B cell (primary cell): ENCODE data around the gene CSNK2B. TPM values are rescaled to one million over a fixed set of nuclear protein-coding genes. Genes with fewer than 3 reads are reported as not detected.

Experiments used
- ATAC-seq: fragments of 200-7000 bp; cut with Tn5 transposase; one replicate; pipeline ENCODE4 v1.10.0; 2021; ENCODE audit warnings: low read depth, mild to moderate bottlenecking, moderate number of reproducible peaks, moderate library complexity
- CTCF ChIA-PET: fragments of 350-600 bp; sonication (Branson Sonifier 250); formaldehyde crosslinking; loops from one replicate; lab custom pipeline; 2021; ENCODE audit warnings: antibody characterized with exemption, inconsistent platforms; lab: Charles Lee
- POLR2A ChIA-PET: fragments of 350-600 bp; sonication (Branson Sonifier 250); formaldehyde crosslinking; loops from one replicate; lab custom pipeline; 2021; ENCODE audit warnings: antibody characterized with exemption; lab: Charles Lee
- DNase-seq: peaks from one replicate; pipeline ENCODE4 v3.0.0; 2013
- H2AFZ ChIP-seq: 2 replicates; pipeline ENCODE4 v1.6.1; 2012; ENCODE audit warnings: mild to moderate bottlenecking, low read depth, low read length; ENCODE audit not compliant: insufficient read depth, poor library complexity, severe bottlenecking
- H3K27ac ChIP-seq, 2 donors: 1 replicate in 1 of 2; 2 replicates in 1 of 2; pipeline ENCODE4 v1.5.1; 2012 to 2013; ENCODE audit warnings: low read length in 2 of 2, mild to moderate bottlenecking in 2 of 2, moderate library complexity in 1 of 2
- H3K27me3 ChIP-seq, 4 experiments: fragments of 200-600 bp in 1 of 4; sonication (generic) in 1 of 4; replicated peaks in 1 of 4; 1 replicate in 2 of 4; 2 replicates in 2 of 4; pipeline versions ENCODE4 v1.6.1 to v1.7.0; 2013 to 2016; ENCODE audit warnings: low read length in 3 of 4, mild to moderate bottlenecking in 2 of 4, mixed read lengths in 1 of 4, moderate library complexity in 1 of 4; ENCODE audit not compliant: insufficient read depth in 4 of 4, control insufficient read depth in 3 of 4; ENCODE audit errors: control extremely low read depth in 1 of 4
- H3K36me3 ChIP-seq, 2 experiments: replicated peaks in 1 of 2; 1 replicate in 1 of 2; 2 replicates in 1 of 2; pipeline versions ENCODE4 v1.6.1 to v1.7.1; 2013; ENCODE audit warnings: low read length in 1 of 2; ENCODE audit not compliant: insufficient read depth in 2 of 2, control insufficient read depth in 1 of 2; ENCODE audit errors: control extremely low read depth in 1 of 2, extremely low read depth in 1 of 2
- H3K4me1 ChIP-seq, 2 donors: fragments of 200-600 bp in 1 of 2; sonication (generic) in 1 of 2; 1 replicate in 1 of 2; 2 replicates in 1 of 2; pipeline versions ENCODE4 v1.5.1 to v1.6.1; 2013 to 2017; ENCODE audit warnings: low read length in 2 of 2; ENCODE audit not compliant: control insufficient read depth in 2 of 2, insufficient read depth in 2 of 2
- H3K4me2 ChIP-seq: replicated peaks from 2 replicates; pipeline ENCODE3; 2012; ENCODE audit warnings: mild to moderate bottlenecking, low read depth, low read length; ENCODE audit not compliant: poor library complexity, severe bottlenecking
- H3K4me3 ChIP-seq, 5 experiments: fragments of 200-600 bp in 1 of 5; sonication (generic) in 1 of 5; 1 replicate in 3 of 5; 2 replicates in 2 of 5; pipeline versions ENCODE4 v1.5.1 to v1.7.0; 2011 to 2016; ENCODE audit warnings: low read length in 4 of 5, mild to moderate bottlenecking in 4 of 5, low read depth in 2 of 5, control low read depth in 1 of 5, moderate library complexity in 1 of 5; ENCODE audit not compliant: insufficient read depth in 1 of 5; ENCODE audit errors: control extremely low read depth in 1 of 5, extremely low read depth in 1 of 5
- H3K79me2 ChIP-seq: fragments of 200-600 bp; sonication (generic); one replicate; pipeline ENCODE4 v1.6.0; 2016; ENCODE audit warnings: low read length; ENCODE audit not compliant: control insufficient read depth, insufficient read depth
- H3K9ac ChIP-seq: fragments of 200-600 bp; sonication (generic); 2 replicates; pipeline ENCODE4 v1.6.1; 2017; ENCODE audit warnings: mild to moderate bottlenecking, low read length, moderate library complexity
- H3K9me3 ChIP-seq, 3 donors: one replicate each; pipeline versions ENCODE4 v1.6.1 to v1.7.1; 2013; ENCODE audit warnings: low read length in 2 of 3; ENCODE audit not compliant: control insufficient read depth in 2 of 3, insufficient read depth in 1 of 3; ENCODE audit errors: control extremely low read depth in 1 of 3
- H4K20me1 ChIP-seq: 2 replicates; pipeline ENCODE4 v1.6.0; 2012; ENCODE audit warnings: mild to moderate bottlenecking, low read length; ENCODE audit not compliant: insufficient read depth, control insufficient read depth, poor library complexity, severe bottlenecking
- H3K27ac Mint-ChIP-seq: one replicate; pipeline ENCODE4 v1.8.0; 2021; ENCODE audit warnings: mixed read lengths
- H3K27me3 Mint-ChIP-seq: one replicate; pipeline ENCODE4 v1.8.0; 2021; ENCODE audit warnings: mixed read lengths
- H3K4me1 Mint-ChIP-seq: one replicate; pipeline ENCODE4 v1.8.0; 2021; ENCODE audit warnings: mixed read lengths
- H3K4me3 Mint-ChIP-seq: one replicate; pipeline ENCODE4 v1.8.0; 2021; ENCODE audit warnings: mixed read lengths
- H3K9me3 Mint-ChIP-seq: one replicate; pipeline ENCODE4 v1.8.0; 2022; ENCODE audit warnings: mixed read lengths; ENCODE audit not compliant: insufficient read depth
- CTCF ChIP-seq: fragments of 200-600 bp; IDR thresholded peaks from one replicate; pipeline ENCODE4 v1.8.0; 2022; ENCODE audit warnings: antibody characterized with exemption, mild to moderate bottlenecking
- EZH2 ChIP-seq: IDR thresholded peaks from 2 replicates; pipeline ENCODE4 v1.6.1; 2012; ENCODE audit warnings: borderline replicate concordance, low read depth, mild to moderate bottlenecking, moderate library complexity, low read length; ENCODE audit not compliant: insufficient read depth, poor library complexity, severe bottlenecking
- WGBS: methylation state at CpG from one replicate; pipeline ENCODE4 v1.1.5; 2013; ENCODE audit warnings: missing lambda C conversion rate; ENCODE audit not compliant: insufficient coverage; 5-methylcytosine and 5-hydroxymethylcytosine counted together
- intact Hi-C: fragments of 100-400 bp; cut with micrococcal nuclease; formaldehyde crosslinking; loops from one replicate; pipeline ENCODE4 v1.10.0; 2022
- polyA plus RNA-seq: library from polyadenylated mRNA; depleted of rRNA; stranded (reverse); fragments of >200 nt; gene quantifications from 2 replicates; pipeline ENCODE4 v1.2.3, GENCODE V29; 2012
- total RNA-seq, 2 donors: library from RNA; stranded (reverse); fragments of 120-200 nt in 1 of 2; gene quantifications; 1 replicate in 1 of 2; 2 replicates in 1 of 2; pipeline versions ENCODE4 v1.2.3 to v1.2.4, GENCODE V29; 2013 to 2022

CSNK2B gene
- total and polyA plus RNA-seq, 2 donors (not counting 1 experiment from before 2014, with no cell fraction given) = 142 to 146 TPM

- Mint-ChIP-seq H3K27me3 (no peaks in the 10 kb centered on the region), H3K4me1 (peaks cover 41% of the 10 kb centered on the region), H3K9me3 (no peaks in the 10 kb centered on the region), H3K27ac (peak overlapping the region; percentile 100), H3K4me3 (peak overlapping the region; percentile 98)
- H3K79me2 ChIP-seq = peaks cover 86% of the 10 kb centered on the region
- peak overlapping the region; percentile 97 to 98 for H3K27ac ChIP-seq
- peaks cover 2 to 35% of the 10 kb centered on the region in 2 experiments for H3K36me3 ChIP-seq
- peaks cover 20% of the 10 kb centered on the region for H4K20me1 ChIP-seq
- intact Hi-C loops = loop anchor here (1.0 to 10.0 kb wide), 9 partner anchors 9 to 1437 kb away; partner anchors contain the start of genes C6orf47, EHMT2, NEU1 and PRRC2A
- H3K9ac ChIP-seq = peak overlapping the region; percentile 98
- no peaks in the 10 kb centered on the region for H3K9me3 ChIP-seq
- H3K4me1 ChIP-seq = peaks cover 17 to 19% of the 10 kb centered on the region in 2 donors
- H2AFZ ChIP-seq = peak overlapping the region; percentile 76
- no peak for TF ChIP-seq CTCF
- no peak for TF ChIP-seq EZH2
- peak overlapping the region; percentile 66 to 96 (median 86) for H3K4me3 ChIP-seq
- no peak for ATAC-seq
- no peak for DNase-seq
- ChIA-PET CTCF (interaction anchor here (0.6 to 2.2 kb wide), 8 partner anchors 9 to 1037 kb away, joined by 3 to 10 read pairs (median 4); partner anchors contain the start of genes C6orf47, CSNK2B and GPANK1), POLR2A (interaction anchor here (0.6 to 3.0 kb wide), 19 partner anchors 11 to 1135 kb away, joined by 3 to 57 read pairs (median 5); partner anchors contain the start of genes ABHD16A, C6orf47, CLIC1 and CSNK2B)
- no peaks in the 10 kb centered on the region for H3K27me3 ChIP-seq
- H3K4me2 ChIP-seq = peak overlapping the region; percentile 87
- 5% methylated on average over 26 of the region's 29 CpGs for WGBS
These were observed 14.2 kb upstream of the CSNK2B start for GRCh38 chr6:31651602-31652191.
